Rectal smooth muscle tissue (tissue), 1 donor: Measurements from ENCODE around the gene SIGLEC10.

Experiments
- H3K27ac ChIP-seq: one replicate; pipeline ENCODE4 v1.7.0; 2013; ENCODE audit warnings: low read depth, low read length, inconsistent platforms
- H3K27me3 ChIP-seq: one replicate; pipeline ENCODE4 v1.7.0; 2013; ENCODE audit warnings: low read length; ENCODE audit not compliant: control insufficient read depth, insufficient read depth
- H3K36me3 ChIP-seq: one replicate; pipeline ENCODE4 v1.7.0; 2013; ENCODE audit warnings: low read length; ENCODE audit not compliant: control insufficient read depth, insufficient read depth
- H3K4me1 ChIP-seq: one replicate; pipeline ENCODE4 v1.7.0; 2013; ENCODE audit warnings: low read length; ENCODE audit not compliant: control insufficient read depth, insufficient read depth
- H3K4me3 ChIP-seq: one replicate; pipeline ENCODE4 v1.7.0; 2013; ENCODE audit warnings: low read length
- H3K9ac ChIP-seq: one replicate; pipeline ENCODE4 v1.7.0; 2013; ENCODE audit warnings: low read length

SIGLEC10 gene

GRCh38 chr19:51365965-51366388 is 51.5 kb downstream of the SIGLEC10 start, which contains the start of gene ETFB:
Gene ETFB (minus strand): TSS chr19:51366388. CDS start chr19:51366326, 62 bp downstream.
- H3K9ac ChIP-seq, result peak within 1 kb of the TSS; percentile 96
- peak within 1 kb of the TSS; percentile 99 for H3K27ac ChIP-seq
- peak within 1 kb of the TSS; percentile 98 for H3K4me3 ChIP-seq
- H3K27me3 ChIP-seq, result no peaks in the 10 kb centered on the region
- H3K36me3 ChIP-seq, result no peaks in the 10 kb centered on the region
- peaks cover 13% of the 10 kb centered on the region for H3K4me1 ChIP-seq

- no peaks in the 10 kb centered on the region for H3K27me3 ChIP-seq
- peak overlapping the region; percentile 96 for H3K27ac ChIP-seq
- peak overlapping the region; percentile 98 for H3K4me3 ChIP-seq
- no peaks in the 10 kb centered on the region for H3K36me3 ChIP-seq
- peak overlapping the region; percentile 95 for H3K9ac ChIP-seq
- peaks cover 13% of the 10 kb centered on the region for H3K4me1 ChIP-seq
Observed at GRCh38 chr19:51365211-51365964, 52.1 kb downstream of the SIGLEC10 start.

GRCh38 chr19:51364200-51365106 is 53.0 kb downstream of the SIGLEC10 start:
- H3K4me1 ChIP-seq, result peaks cover 13% of the 10 kb centered on the region
- no peak overlapping the region for H3K27ac ChIP-seq
- H3K27me3 ChIP-seq, result no peaks in the 10 kb centered on the region
- no peak overlapping the region for H3K4me3 ChIP-seq
- H3K36me3 ChIP-seq, result no peaks in the 10 kb centered on the region
- no peak overlapping the region for H3K9ac ChIP-seq

- H3K9ac ChIP-seq, result no peak overlapping the region
- H3K27ac ChIP-seq, result no peak overlapping the region
- H3K4me3 ChIP-seq, result no peak overlapping the region
- H3K36me3 ChIP-seq, result no peaks in the 10 kb centered on the region
- H3K4me1 ChIP-seq, result peaks cover 9% of the 10 kb centered on the region
- no peaks in the 10 kb centered on the region for H3K27me3 ChIP-seq
Observed at GRCh38 chr19:51361239-51361638, 56.2 kb downstream of the SIGLEC10 start.
